Endodermal cell (in vitro differentiated cells): ENCODE results near the gene ACP6. TPM values are rescaled to one million over a fixed set of nuclear protein-coding genes. Genes with fewer than 3 reads are reported as not detected.

Experiments
- DNase-seq: peaks from one replicate; pipeline ENCODE4 v3.0.0-alpha.2; 2017
- H3K27ac ChIP-seq: 2 replicates; pipeline ENCODE4 v1.5.1; 2013; ENCODE audit warnings: mild to moderate bottlenecking, low read depth, low read length, moderate library complexity
- H3K27me3 ChIP-seq: 2 replicates; pipeline ENCODE4 v1.6.1; 2013; ENCODE audit warnings: mild to moderate bottlenecking, low read length, moderate library complexity; ENCODE audit not compliant: insufficient read depth, control insufficient read depth, poor library complexity, severe bottlenecking
- H3K36me3 ChIP-seq: 2 replicates; pipeline ENCODE4 v1.7.0; 2013; ENCODE audit warnings: mild to moderate bottlenecking, low read length, moderate library complexity; ENCODE audit not compliant: control insufficient read depth, insufficient read depth
- H3K4me1 ChIP-seq: one replicate; pipeline ENCODE4 v1.7.0; 2013; ENCODE audit warnings: low read length; ENCODE audit not compliant: control insufficient read depth, insufficient read depth
- H3K4me3 ChIP-seq: 2 replicates; pipeline ENCODE4 v1.5.1; 2013; ENCODE audit warnings: mild to moderate bottlenecking, low read length, moderate library complexity
- H3K9ac ChIP-seq: 2 replicates; pipeline ENCODE4 v1.6.1; 2013; ENCODE audit warnings: mild to moderate bottlenecking, low read length, moderate library complexity; ENCODE audit not compliant: poor library complexity, severe bottlenecking; ENCODE audit errors: extremely low read depth
- H3K9me3 ChIP-seq: 2 replicates; pipeline ENCODE4 v1.6.1; 2013; ENCODE audit warnings: mild to moderate bottlenecking, low read length, moderate library complexity; ENCODE audit not compliant: control insufficient read depth
- H3K27ac Mint-ChIP-seq: 2 replicates; pipeline ENCODE4 v1.8.0; 2020; ENCODE audit warnings: mixed read lengths
- H3K27me3 Mint-ChIP-seq: 2 replicates; pipeline ENCODE4 v1.8.0; 2021; ENCODE audit warnings: mild to moderate bottlenecking, mixed read lengths; ENCODE audit not compliant: insufficient read depth
- H3K36me3 Mint-ChIP-seq: 2 replicates; pipeline ENCODE4 v1.8.0; 2020; ENCODE audit warnings: low read depth, mixed read lengths
- H3K4me1 Mint-ChIP-seq: 2 replicates; pipeline ENCODE4 v1.8.0; 2020; ENCODE audit warnings: mixed read lengths
- H3K4me3 Mint-ChIP-seq: 2 replicates; pipeline ENCODE4 v1.8.0; 2020; ENCODE audit warnings: mild to moderate bottlenecking, moderate library complexity, mixed read lengths
- H3K9me3 Mint-ChIP-seq: 2 replicates; pipeline ENCODE4 v1.8.0; 2020; ENCODE audit warnings: mild to moderate bottlenecking, mixed read lengths
- CTCF ChIP-seq: fragments of 200-600 bp; sonication (generic); conservative IDR thresholded peaks from 2 replicates; pipeline ENCODE4 v1.5.0; 2021; ENCODE audit warnings: antibody characterized with exemption, mild to moderate bottlenecking
- WGBS, 2 experiments: methylation state at CpG; one replicate each; pipeline versions ENCODE4 v1.1.5 to v1.1.7; 2013; ENCODE audit warnings: missing lambda C conversion rate in 2 of 2, mixed read lengths in 1 of 2; ENCODE audit not compliant: insufficient coverage in 1 of 2, insufficient read length in 1 of 2; 5-methylcytosine and 5-hydroxymethylcytosine counted together
- total RNA-seq, 2 donors: library from RNA; stranded (reverse); fragmentation: NEBNext Ultra II Directional in 1 of 2; extraction: Animal tissue kit (Norgen Biotek cat#: 25700) in 1 of 2; gene quantifications; 2 replicates in 1 of 2; 3 replicates in 1 of 2; pipeline ENCODE4 v1.2.1, GENCODE V29; 2021

The ACP6 gene
- total RNA-seq, 2 donors from 2014 or later, result 15.2 to 17.9 TPM

GRCh38 chr1:147626739-147627138 lies 43.6 kb downstream of the ACP6 start:
- no peak for DNase-seq
- TF ChIP-seq CTCF, result no peak
- H3K27ac Mint-ChIP-seq, result peak overlapping the region; percentile 11

GRCh38 chr1:147626291-147626690 lies 44.0 kb downstream of the ACP6 start:
- TF ChIP-seq CTCF, result no peak
- WGBS, 2 experiments, result 94% methylated on average over 2 of the region's 2 CpGs; no CpG with 5 or more reads in 1 of the 2 experiments
- no peak for DNase-seq
- H3K27me3 ChIP-seq, result no peaks in the 10 kb centered on the region
- H3K27ac ChIP-seq, result no peak overlapping the region
- no peaks in the 10 kb centered on the region for H3K4me1 ChIP-seq
- Mint-ChIP-seq H3K27me3 (no peaks in the 10 kb centered on the region), H3K4me1 (peaks cover 25% of the 10 kb centered on the region), H3K9me3 (no peaks in the 10 kb centered on the region), H3K4me3 (no peak overlapping the region), H3K27ac (no peak overlapping the region), H3K36me3 (peaks cover 32% of the 10 kb centered on the region)
- H3K4me3 ChIP-seq, result no peak overlapping the region
- H3K9me3 ChIP-seq, result no peaks in the 10 kb centered on the region
- peaks cover 15% of the 10 kb centered on the region for H3K36me3 ChIP-seq
- H3K9ac ChIP-seq, result no peak overlapping the region

More at GRCh38 chr1:147626739-147627138, 43.6 kb downstream of the ACP6 start:
- peaks cover 11% of the 10 kb centered on the region for H3K36me3 ChIP-seq
- H3K4me1 ChIP-seq, result no peaks in the 10 kb centered on the region
- peaks cover 25% of the 10 kb centered on the region for H3K4me1 Mint-ChIP-seq
- H3K9me3 ChIP-seq, result no peaks in the 10 kb centered on the region
- no peaks in the 10 kb centered on the region for H3K9me3 Mint-ChIP-seq
- H3K27me3 Mint-ChIP-seq, result no peaks in the 10 kb centered on the region
- H3K9ac ChIP-seq, result no peak overlapping the region
- 89% methylated on average over 5 of the region's 5 CpGs for WGBS, 2 experiments
- no peaks in the 10 kb centered on the region for H3K27me3 ChIP-seq
- no peak overlapping the region for H3K4me3 ChIP-seq
- H3K36me3 Mint-ChIP-seq, result peaks cover 28% of the 10 kb centered on the region
- no peak overlapping the region for H3K4me3 Mint-ChIP-seq
- H3K27ac ChIP-seq, result no peak overlapping the region

GRCh38 chr1:147625362-147625995 lies 44.8 kb downstream of the ACP6 start:
- peaks cover 39% of the 10 kb centered on the region for H3K36me3 Mint-ChIP-seq
- 71 to 93% methylated on average over 1 to 7 of the region's 7 CpGs for WGBS, 2 experiments
- H3K27ac ChIP-seq, result no peak overlapping the region
- no peak overlapping the region for H3K27ac Mint-ChIP-seq
- peaks cover 22% of the 10 kb centered on the region for H3K4me1 Mint-ChIP-seq
- no peak overlapping the region for H3K9ac ChIP-seq
- no peak overlapping the region for H3K4me3 Mint-ChIP-seq
- H3K4me3 ChIP-seq, result no peak overlapping the region
- H3K9me3 Mint-ChIP-seq, result no peaks in the 10 kb centered on the region
- no peaks in the 10 kb centered on the region for H3K27me3 Mint-ChIP-seq
- no peaks in the 10 kb centered on the region for H3K4me1 ChIP-seq
- TF ChIP-seq CTCF, result peak; percentile 38
- H3K36me3 ChIP-seq, result peaks cover 23% of the 10 kb centered on the region
- DNase-seq, result no peak
- H3K27me3 ChIP-seq, result no peaks in the 10 kb centered on the region
- no peaks in the 10 kb centered on the region for H3K9me3 ChIP-seq
